ENCODE data around the gene CACNA1B.

The CACNA1B gene

GRCh38 chr9:138044485-138045383, 167.2 kb downstream of the CACNA1B start:
- FAIRE-seq, result no peak

GRCh38 chr9:138045541-138046490, 168.2 kb downstream of the CACNA1B start:
- no peak for FAIRE-seq

GRCh38 chr9:138046641-138047301, 169.2 kb downstream of the CACNA1B start:
- no peak for FAIRE-seq

GRCh38 chr9:138047469-138048040, 170.0 kb downstream of the CACNA1B start:
- no peak for FAIRE-seq

- FAIRE-seq, result no peak
Measured at GRCh38 chr9:138048184-138048583, 170.6 kb downstream of the CACNA1B start.

- FAIRE-seq, result no peak
Measured at GRCh38 chr9:138049085-138049778, 171.7 kb downstream of the CACNA1B start.

- FAIRE-seq, result no peak
Measured at GRCh38 chr9:138049779-138050471, 172.3 kb downstream of the CACNA1B start.

GRCh38 chr9:138050472-138051330, 173.1 kb downstream of the CACNA1B start:
- FAIRE-seq, result no peak

GRCh38 chr9:138051586-138052321, 174.2 kb downstream of the CACNA1B start:
- FAIRE-seq, result no peak

- FAIRE-seq, result no peak
Measured at GRCh38 chr9:138052322-138052615, 174.7 kb downstream of the CACNA1B start.

- no peak for FAIRE-seq
Measured at GRCh38 chr9:138052635-138053320, 175.2 kb downstream of the CACNA1B start.

- no peak for FAIRE-seq
Measured at GRCh38 chr9:138053321-138053868, 175.8 kb downstream of the CACNA1B start.

GRCh38 chr9:138053996-138054752, 176.6 kb downstream of the CACNA1B start:
- no peak for FAIRE-seq

- FAIRE-seq, result no peak
Measured at GRCh38 chr9:138057726-138058125, 180.1 kb downstream of the CACNA1B start.

- FAIRE-seq, result no peak
Measured at GRCh38 chr9:138058181-138058580, 180.6 kb downstream of the CACNA1B start.

GRCh38 chr9:138059196-138059595, 181.6 kb downstream of the CACNA1B start:
- FAIRE-seq, result no peak

- no peak for FAIRE-seq
Measured at GRCh38 chr9:138060365-138060764, 182.8 kb downstream of the CACNA1B start.

- FAIRE-seq, result no peak
Measured at GRCh38 chr9:138060881-138061280, 183.3 kb downstream of the CACNA1B start.

Measured in endometrium (tissue), 2 donors.